Measurements from ENCODE around the gene FARS2. TPM values are rescaled to one million over a fixed set of nuclear protein-coding genes. Genes with fewer than 3 reads are reported as not detected.

Gene FARS2
- total RNA-seq, 2 experiments from 2014 or later, result 13.8 to 14.3 TPM

DNA sequence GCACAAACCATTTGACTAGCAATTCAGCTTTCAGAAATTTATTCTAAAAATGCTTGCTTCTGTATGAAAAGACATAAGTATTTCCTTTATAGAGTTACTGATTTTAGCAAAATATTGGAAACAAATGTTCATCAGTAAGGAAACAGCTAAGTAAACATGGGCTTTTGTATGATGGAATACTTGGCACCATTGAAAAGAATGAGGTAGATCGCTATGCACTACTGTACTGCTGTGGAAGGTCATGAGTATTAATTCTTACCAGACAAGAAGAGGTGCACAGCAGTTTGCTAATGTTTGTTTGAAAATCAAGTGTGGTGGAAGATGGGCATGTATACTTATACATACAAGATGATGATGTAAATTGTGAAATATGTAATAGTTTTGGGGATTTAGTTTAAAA is 73.0 kb downstream of the FARS2 start:
- Histone ChIP-seq H3K79me2 (ENCODE audit: insufficient read depth, low read depth, low read length) (no peaks in the 10 kb centered on the region), H3K27ac (ENCODE audit: low read depth, low read length, poor library complexity, severe bottlenecking) (no peak overlapping the region), H4K20me1 (ENCODE audit: insufficient read depth, low read length) (peaks cover 15% of the 10 kb centered on the region), H3K9me3 (ENCODE audit: low read length) (no peaks in the 10 kb centered on the region), H3K4me1 (ENCODE audit: insufficient read depth, low read length, poor library complexity, severe bottlenecking) (no peaks in the 10 kb centered on the region), H3K9me2 (ENCODE audit: insufficient read depth, low read length) (no peaks in the 10 kb centered on the region), H3K36me3 (ENCODE audit: insufficient read depth, low read length) (no peaks in the 10 kb centered on the region), H2AFZ (ENCODE audit: low read length) (no peak overlapping the region), H3K4me2 (ENCODE audit: low read length) (no peak overlapping the region), H3K4me3 (ENCODE audit: low read depth, low read length, poor library complexity, severe bottlenecking) (no peak overlapping the region)
- intact Hi-C loops (cut with micrococcal nuclease; ENCODE audit: unreplicated experiment), result no loop called here
- DNase-seq (ENCODE audit: low spot score), result no peak
- POLR2A ChIA-PET, result no interaction called here
- CTCF ChIA-PET (ENCODE audit: unreplicated experiment), result no interaction called here
- TF ChIP-seq, protein P1, sequence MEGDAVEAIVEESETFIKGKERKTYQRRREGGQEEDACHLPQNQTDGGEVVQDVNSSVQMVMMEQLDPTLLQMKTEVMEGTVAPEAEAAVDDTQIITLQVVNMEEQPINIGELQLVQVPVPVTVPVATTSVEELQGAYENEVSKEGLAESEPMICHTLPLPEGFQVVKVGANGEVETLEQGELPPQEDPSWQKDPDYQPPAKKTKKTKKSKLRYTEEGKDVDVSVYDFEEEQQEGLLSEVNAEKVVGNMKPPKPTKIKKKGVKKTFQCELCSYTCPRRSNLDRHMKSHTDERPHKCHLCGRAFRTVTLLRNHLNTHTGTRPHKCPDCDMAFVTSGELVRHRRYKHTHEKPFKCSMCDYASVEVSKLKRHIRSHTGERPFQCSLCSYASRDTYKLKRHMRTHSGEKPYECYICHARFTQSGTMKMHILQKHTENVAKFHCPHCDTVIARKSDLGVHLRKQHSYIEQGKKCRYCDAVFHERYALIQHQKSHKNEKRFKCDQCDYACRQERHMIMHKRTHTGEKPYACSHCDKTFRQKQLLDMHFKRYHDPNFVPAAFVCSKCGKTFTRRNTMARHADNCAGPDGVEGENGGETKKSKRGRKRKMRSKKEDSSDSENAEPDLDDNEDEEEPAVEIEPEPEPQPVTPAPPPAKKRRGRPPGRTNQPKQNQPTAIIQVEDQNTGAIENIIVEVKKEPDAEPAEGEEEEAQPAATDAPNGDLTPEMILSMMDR (conservative IDR thresholded peaks at IDR 0.05; ENCODE audit: low read length), result no peak
- TF ChIP-seq EZH2phosphoT487 (IDR thresholded peaks at IDR 0.05; ENCODE audit: borderline replicate concordance, low read depth, low read length), result no peak
- BruUV-seq (replicated peaks), result no TSS peak

DNA sequence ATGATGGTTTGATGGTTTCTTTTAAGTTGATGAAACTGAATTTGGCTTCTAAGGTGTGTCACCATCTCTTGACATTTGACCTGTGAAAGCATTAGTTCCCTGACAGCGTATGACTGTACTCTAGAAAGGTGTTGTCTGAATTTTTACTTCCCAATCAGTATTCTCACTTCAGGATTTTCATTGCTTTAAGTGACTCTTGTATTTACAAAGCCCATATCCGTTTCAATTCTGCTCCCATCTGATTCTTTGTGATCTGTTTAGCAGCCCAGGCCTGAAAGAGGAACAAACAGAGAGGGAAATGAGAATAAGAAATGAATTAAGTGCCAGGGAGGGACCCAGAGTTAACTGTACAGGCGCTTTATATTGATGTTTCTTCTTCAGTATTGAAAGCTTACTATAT is 73.7 kb downstream of the FARS2 start:
- no peaks in the 10 kb centered on the region for H3K9me3 ChIP-seq (ENCODE audit: low read length)
- CTCF ChIA-PET (ENCODE audit: unreplicated experiment), result no interaction called here
- H3K9me2 ChIP-seq (ENCODE audit: insufficient read depth, low read length), result no peaks in the 10 kb centered on the region
- H3K4me2 ChIP-seq (ENCODE audit: low read length), result no peak overlapping the region
- DNase-seq (ENCODE audit: low spot score), result no peak
- intact Hi-C loops (cut with micrococcal nuclease; ENCODE audit: unreplicated experiment), result no loop called here
- H3K4me3 ChIP-seq (ENCODE audit: low read depth, low read length, poor library complexity, severe bottlenecking), result no peak overlapping the region
- H3K27ac ChIP-seq (ENCODE audit: low read depth, low read length, poor library complexity, severe bottlenecking), result no peak overlapping the region
- H3K79me2 ChIP-seq (ENCODE audit: insufficient read depth, low read depth, low read length), result no peaks in the 10 kb centered on the region
- no peaks in the 10 kb centered on the region for H3K36me3 ChIP-seq (ENCODE audit: insufficient read depth, low read length)
- peaks cover 15% of the 10 kb centered on the region for H4K20me1 ChIP-seq (ENCODE audit: insufficient read depth, low read length)
- TF ChIP-seq, protein P1 (conservative IDR thresholded peaks at IDR 0.05; ENCODE audit: low read length), result no peak
- no peak overlapping the region for H2AFZ ChIP-seq (ENCODE audit: low read length)
- H3K4me1 ChIP-seq (ENCODE audit: insufficient read depth, low read length, poor library complexity, severe bottlenecking), result no peaks in the 10 kb centered on the region
- POLR2A ChIA-PET, result no interaction called here
- BruUV-seq (replicated peaks), result no TSS peak

DNA sequence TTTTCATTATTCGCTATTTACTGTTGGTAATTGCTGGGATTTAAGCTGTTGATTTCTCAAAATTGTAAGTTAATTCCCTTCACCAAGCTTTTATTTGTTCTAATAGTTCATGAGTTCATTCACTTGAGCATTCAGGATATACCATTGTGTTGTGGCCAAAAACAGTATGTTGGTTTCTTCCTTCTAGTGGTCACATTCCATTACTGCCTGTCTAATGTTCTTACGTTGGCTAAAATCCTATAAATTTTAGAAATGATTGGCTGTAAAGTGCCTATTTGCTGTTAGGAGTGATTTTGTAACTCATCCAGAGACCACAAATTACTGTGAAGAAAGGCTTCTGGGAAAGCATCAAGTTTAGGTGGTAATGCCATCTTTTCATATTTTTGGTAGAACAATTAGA is 76.3 kb downstream of the FARS2 start:
- H2AFZ ChIP-seq (ENCODE audit: low read length), result no peak overlapping the region
- no peak for DNase-seq (ENCODE audit: low spot score)
- H3K9me3 ChIP-seq (ENCODE audit: low read length), result no peaks in the 10 kb centered on the region
- intact Hi-C loops (cut with micrococcal nuclease; ENCODE audit: unreplicated experiment), result no loop called here
- H3K27ac ChIP-seq (ENCODE audit: low read depth, low read length, poor library complexity, severe bottlenecking), result no peak overlapping the region
- no peak overlapping the region for H3K4me3 ChIP-seq (ENCODE audit: low read depth, low read length, poor library complexity, severe bottlenecking)
- ChIA-PET POLR2A (no interaction called here), CTCF (ENCODE audit: unreplicated experiment) (no interaction called here)
- BruUV-seq (replicated peaks), result no TSS peak
- H3K9me2 ChIP-seq (ENCODE audit: insufficient read depth, low read length), result no peaks in the 10 kb centered on the region
- no peaks in the 10 kb centered on the region for H3K36me3 ChIP-seq (ENCODE audit: insufficient read depth, low read length)
- no peaks in the 10 kb centered on the region for H3K79me2 ChIP-seq (ENCODE audit: insufficient read depth, low read depth, low read length)
- H3K4me1 ChIP-seq (ENCODE audit: insufficient read depth, low read length, poor library complexity, severe bottlenecking), result no peaks in the 10 kb centered on the region
- TF ChIP-seq, protein P1 (conservative IDR thresholded peaks at IDR 0.05; ENCODE audit: low read length), result no peak
- TF ChIP-seq EZH2phosphoT487 (IDR thresholded peaks at IDR 0.05; ENCODE audit: borderline replicate concordance, low read depth, low read length), result no peak
- no peak overlapping the region for H3K4me2 ChIP-seq (ENCODE audit: low read length)
- H4K20me1 ChIP-seq (ENCODE audit: insufficient read depth, low read length), result peaks cover 11% of the 10 kb centered on the region
